PC-3 (cell line): ENCODE measurements around the gene SLC18A2. TPM values are rescaled to one million over a fixed set of nuclear protein-coding genes. Genes with fewer than 3 reads are reported as not detected.

ENCODE experiments used
- ATAC-seq: fragments of 200-7000 bp; cut with Tn5 transposase; 2 replicates; pipeline ENCODE4 v1.9.1; 2020; ENCODE audit warnings: mild to moderate bottlenecking, moderate library complexity
- BruUV-seq: library from RNA; stranded (reverse); fragments of 400-500 nt; replicated peaks from 2 replicates; lab custom pipeline; 2021; lab: Mats Ljungman, UMichigan
- CTCF ChIA-PET: fragments of 300-600 bp; sonication (Branson Sonifier 250); formaldehyde crosslinking; loops from one replicate; lab custom pipeline; 2022; ENCODE audit warnings: antibody characterized with exemption; lab: Charles Lee
- POLR2A ChIA-PET: fragments of 300-600 bp; sonication (Branson Sonifier 250); formaldehyde crosslinking; loops from one replicate; lab custom pipeline; 2022; ENCODE audit warnings: antibody characterized with exemption; ENCODE audit not compliant: unreplicated experiment; lab: Charles Lee
- DNase-seq: peaks from one replicate; pipeline ENCODE4 v3.0.0-alpha.2; 2015
- H2AFZ ChIP-seq: fragments of 300-600 bp; sonication (generic); 2 replicates; pipeline ENCODE4 v1.6.0; 2016; ENCODE audit warnings: antibody characterized with exemption, low read length
- H3F3A ChIP-seq: fragments of 300-600 bp; sonication (generic); one replicate; pipeline ENCODE4 v1.6.0; 2017; ENCODE audit warnings: antibody characterized with exemption, low read length, control low read depth, mild to moderate bottlenecking; ENCODE audit not compliant: unreplicated experiment
- H3K27ac ChIP-seq: fragments of 300-600 bp; sonication (generic); 2 replicates; pipeline ENCODE4 v1.5.1; 2016; ENCODE audit warnings: mild to moderate bottlenecking, low read length
- H3K27me3 ChIP-seq: fragments of 300-600 bp; sonication (generic); 2 replicates; pipeline ENCODE4 v1.6.1; 2016; ENCODE audit warnings: low read length, mixed read lengths
- H3K36me3 ChIP-seq: fragments of 300-600 bp; sonication (generic); 2 replicates; pipeline ENCODE4 v1.6.1; 2016; ENCODE audit warnings: low read depth, mixed run types, low read length, mixed read lengths
- H3K4me1 ChIP-seq: fragments of 300-600 bp; sonication (generic); 2 replicates; pipeline ENCODE4 v1.5.1; 2016; ENCODE audit warnings: low read length; ENCODE audit not compliant: insufficient read depth
- H3K4me2 ChIP-seq: fragments of 300-600 bp; sonication (generic); 2 replicates; pipeline ENCODE4 v1.6.0; 2016; ENCODE audit warnings: low read length
- H3K4me3 ChIP-seq: fragments of 300-600 bp; sonication (generic); 2 replicates; pipeline ENCODE4 v1.5.1; 2016; ENCODE audit warnings: mild to moderate bottlenecking, low read length, mixed read lengths
- H3K79me2 ChIP-seq: fragments of 300-600 bp; sonication (generic); 2 replicates; pipeline ENCODE4 v1.6.1; 2017; ENCODE audit warnings: low read length, mixed read lengths
- H3K9ac ChIP-seq: fragments of 300-600 bp; sonication (generic); 2 replicates; pipeline ENCODE4 v1.6.0; 2016; ENCODE audit warnings: mild to moderate bottlenecking, low read length
- H3K9me2 ChIP-seq: fragments of 300-600 bp; sonication (generic); replicated peaks from 2 replicates; pipeline ENCODE4 v1.6.1; 2016; ENCODE audit warnings: mixed run types, low read length, mixed read lengths
- H3K9me3 ChIP-seq: fragments of 300-600 bp; sonication (generic); 2 replicates; pipeline ENCODE4 v1.6.1; 2016; ENCODE audit warnings: low read length, mixed read lengths
- H4K20me1 ChIP-seq: fragments of 300-600 bp; sonication (generic); 2 replicates; pipeline ENCODE4 v1.6.1; 2016; ENCODE audit warnings: low read length, mixed read lengths
- EZH2 ChIP-seq: fragments of 300-600 bp; sonication (generic); IDR thresholded peaks from one replicate; pipeline ENCODE4 v1.6.1; 2017; ENCODE audit warnings: antibody characterized with exemption, mild to moderate bottlenecking, low read length; ENCODE audit not compliant: unreplicated experiment
- EZH2phosphoT487 ChIP-seq: fragments of 300-600 bp; sonication (generic); IDR thresholded peaks from 2 replicates; pipeline ENCODE4 v1.6.1; 2018; ENCODE audit warnings: mild to moderate bottlenecking, antibody characterized with exemption, low read length, borderline replicate concordance
- intact Hi-C: fragments of 100-400 bp; cut with micrococcal nuclease; formaldehyde crosslinking; loops from 2 replicates; pipeline ENCODE4 v1.9.0; 2023
- total RNA-seq: library from RNA; depleted of rRNA; stranded (reverse); fragments of >200 nt; gene quantifications from 2 replicates; pipeline ENCODE4 v1.2.3, GENCODE V29; 2014
- TF ChIP-seq, protein P1 (sequence below): fragments of 300-600 bp; sonication (generic); conservative IDR thresholded peaks from 2 replicates; pipeline ENCODE4 v1.5.1; 2017; ENCODE audit warnings: antibody characterized with exemption, low read depth, mild to moderate bottlenecking, low read length

The SLC18A2 gene
- total RNA-seq, 1 experiment from 2014 or later: not detected

- Histone ChIP-seq H4K20me1 (no peaks in the 10 kb centered on the region), H3K4me2 (no peak overlapping the region), H3K27me3 (peaks cover 22% of the 10 kb centered on the region), H3K9me3 (no peaks in the 10 kb centered on the region), H3K27ac (no peak overlapping the region), H3K4me1 (no peaks in the 10 kb centered on the region), H3K4me3 (no peak overlapping the region), H2AFZ (no peak overlapping the region), H3K9ac (no peak overlapping the region), H3K9me2 (no peaks in the 10 kb centered on the region), H3K36me3 (no peaks in the 10 kb centered on the region), H3K79me2 (no peaks in the 10 kb centered on the region), H3F3A (no peaks in the 10 kb centered on the region)
- no peak for DNase-seq
- TF ChIP-seq EZH2phosphoT487 (no peak), EZH2 (no peak)
- TF ChIP-seq, protein P1, sequence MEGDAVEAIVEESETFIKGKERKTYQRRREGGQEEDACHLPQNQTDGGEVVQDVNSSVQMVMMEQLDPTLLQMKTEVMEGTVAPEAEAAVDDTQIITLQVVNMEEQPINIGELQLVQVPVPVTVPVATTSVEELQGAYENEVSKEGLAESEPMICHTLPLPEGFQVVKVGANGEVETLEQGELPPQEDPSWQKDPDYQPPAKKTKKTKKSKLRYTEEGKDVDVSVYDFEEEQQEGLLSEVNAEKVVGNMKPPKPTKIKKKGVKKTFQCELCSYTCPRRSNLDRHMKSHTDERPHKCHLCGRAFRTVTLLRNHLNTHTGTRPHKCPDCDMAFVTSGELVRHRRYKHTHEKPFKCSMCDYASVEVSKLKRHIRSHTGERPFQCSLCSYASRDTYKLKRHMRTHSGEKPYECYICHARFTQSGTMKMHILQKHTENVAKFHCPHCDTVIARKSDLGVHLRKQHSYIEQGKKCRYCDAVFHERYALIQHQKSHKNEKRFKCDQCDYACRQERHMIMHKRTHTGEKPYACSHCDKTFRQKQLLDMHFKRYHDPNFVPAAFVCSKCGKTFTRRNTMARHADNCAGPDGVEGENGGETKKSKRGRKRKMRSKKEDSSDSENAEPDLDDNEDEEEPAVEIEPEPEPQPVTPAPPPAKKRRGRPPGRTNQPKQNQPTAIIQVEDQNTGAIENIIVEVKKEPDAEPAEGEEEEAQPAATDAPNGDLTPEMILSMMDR: no peak
- POLR2A ChIA-PET: no interaction called here
- CTCF ChIA-PET: no interaction called here
- BruUV-seq: no TSS peak
- intact Hi-C loops: no loop called here
- ATAC-seq: no peak
Measured at GRCh38 chr10:117246997-117247671, 6.2 kb downstream of the SLC18A2 start.

DNA sequence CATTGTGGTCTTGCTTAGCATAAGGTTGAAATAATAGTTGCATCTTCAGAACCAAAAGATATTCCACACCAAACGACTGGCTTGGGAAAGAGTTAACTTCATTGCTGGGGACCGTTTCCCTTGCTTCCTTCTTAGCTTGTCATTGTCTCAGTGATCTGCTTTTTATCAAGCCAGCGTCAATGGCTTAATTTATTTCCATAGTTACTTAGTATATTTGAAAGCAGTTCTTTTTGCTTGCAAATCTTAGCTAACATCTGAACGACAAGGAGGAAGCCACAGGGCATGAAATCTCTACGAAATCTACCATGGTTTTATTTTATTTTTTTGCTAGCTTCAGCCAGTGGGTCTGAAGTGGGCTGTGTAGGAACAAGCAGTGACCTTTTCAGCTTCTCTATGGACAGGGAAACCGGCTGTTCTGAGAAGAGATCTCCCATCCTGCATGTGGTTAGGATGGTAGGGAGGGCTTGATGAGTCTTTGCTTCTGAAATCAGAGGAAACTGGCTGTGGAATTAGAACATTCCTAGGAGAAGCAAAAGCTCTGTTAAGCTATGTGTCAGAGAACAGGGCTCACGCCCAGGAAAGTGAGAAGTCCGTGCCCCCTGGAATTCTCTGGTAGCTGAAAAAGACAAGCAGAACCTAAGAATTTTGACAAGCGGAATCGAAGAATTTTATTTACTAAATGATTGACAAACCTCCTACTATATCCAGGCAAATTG, 8.0 kb downstream of the SLC18A2 start:
- H3K27me3 ChIP-seq: peaks cover 21% of the 10 kb centered on the region
- H3K27ac ChIP-seq: no peak overlapping the region
- H3K9me3 ChIP-seq: no peaks in the 10 kb centered on the region
- intact Hi-C loops: no loop called here
- no peaks in the 10 kb centered on the region for H3K9me2 ChIP-seq
- no TSS peak for BruUV-seq
- no peaks in the 10 kb centered on the region for H3K4me1 ChIP-seq
- no peak overlapping the region for H3K4me2 ChIP-seq
- POLR2A ChIA-PET: no interaction called here
- no peak for DNase-seq
- H3K9ac ChIP-seq: no peak overlapping the region
- CTCF ChIA-PET: no interaction called here
- ATAC-seq: no peak
- no peak overlapping the region for H2AFZ ChIP-seq
- no peaks in the 10 kb centered on the region for H3K79me2 ChIP-seq
- no peaks in the 10 kb centered on the region for H3F3A ChIP-seq
- H4K20me1 ChIP-seq: no peaks in the 10 kb centered on the region
- H3K4me3 ChIP-seq: no peak overlapping the region
- no peaks in the 10 kb centered on the region for H3K36me3 ChIP-seq
- TF ChIP-seq EZH2phosphoT487: no peak
- no peak for TF ChIP-seq EZH2
- TF ChIP-seq, protein P1: no peak
